Progenitor cell of endocrine pancreas (in vitro differentiated cells): ENCODE measurements around the gene ABLIM3. TPM values are rescaled to one million over a fixed set of nuclear protein-coding genes. Genes with fewer than 3 reads are reported as not detected.

ENCODE experiments used
- DNase-seq: peaks from one replicate; pipeline ENCODE4 v3.0.0; 2021; ENCODE audit warnings: low spot score; ENCODE audit not compliant: unreplicated experiment
- H3K27ac Mint-ChIP-seq: 2 replicates; pipeline ENCODE4 v1.8.0; 2021; ENCODE audit warnings: mild to moderate bottlenecking, moderate library complexity, mixed read lengths
- H3K27me3 Mint-ChIP-seq: 2 replicates; pipeline ENCODE4 v1.8.0; 2021; ENCODE audit warnings: mixed read lengths
- H3K36me3 Mint-ChIP-seq: 2 replicates; pipeline ENCODE4 v1.8.0; 2022; ENCODE audit warnings: mixed read lengths; ENCODE audit not compliant: insufficient read depth
- H3K4me1 Mint-ChIP-seq: 2 replicates; pipeline ENCODE4 v1.8.0; 2021; ENCODE audit warnings: low read depth, mixed read lengths
- H3K4me3 Mint-ChIP-seq: 2 replicates; pipeline ENCODE4 v1.8.0; 2021; ENCODE audit warnings: low read depth, mild to moderate bottlenecking, moderate library complexity, mixed read lengths
- H3K9me3 Mint-ChIP-seq: 2 replicates; pipeline ENCODE4 v1.8.0; 2021; ENCODE audit warnings: low read depth, mixed read lengths
- CTCF ChIP-seq: fragments of 200-600 bp; sonication (generic); IDR thresholded peaks from one replicate; pipeline ENCODE4 v1.5.0; 2021; ENCODE audit warnings: antibody characterized with exemption, mild to moderate bottlenecking; ENCODE audit not compliant: unreplicated experiment
- total RNA-seq: library from RNA; stranded (reverse); gene quantifications from 2 replicates; pipeline ENCODE4 v1.2.1, GENCODE V29; 2021

Gene ABLIM3
- total RNA-seq, 1 donor from 2014 or later = 0.48 TPM

- peaks cover 9% of the 10 kb centered on the region for H3K27me3 Mint-ChIP-seq
- H3K4me1 Mint-ChIP-seq = peaks cover 5% of the 10 kb centered on the region
- no peaks in the 10 kb centered on the region for H3K9me3 Mint-ChIP-seq
- H3K36me3 Mint-ChIP-seq = no peaks in the 10 kb centered on the region
- TF ChIP-seq CTCF = no peak
- no peak overlapping the region for H3K4me3 Mint-ChIP-seq
- no peak for DNase-seq
- H3K27ac Mint-ChIP-seq = no peak overlapping the region
These were observed 160.6 kb downstream of the ABLIM3 start for GRCh38 chr5:149301744-149302380.

- Mint-ChIP-seq H3K4me1 (peaks cover 5% of the 10 kb centered on the region), H3K36me3 (no peaks in the 10 kb centered on the region)
- TF ChIP-seq CTCF = no peak
These were observed 161.3 kb downstream of the ABLIM3 start for GRCh38 chr5:149302641-149303040.

GRCh38 chr5:149303210-149303609, 161.9 kb downstream of the ABLIM3 start:
- no peak overlapping the region for H3K27ac Mint-ChIP-seq
- no peaks in the 10 kb centered on the region for H3K9me3 Mint-ChIP-seq
- DNase-seq = no peak
- no peak for TF ChIP-seq CTCF
- H3K4me3 Mint-ChIP-seq = no peak overlapping the region
- no peaks in the 10 kb centered on the region for H3K36me3 Mint-ChIP-seq
- H3K4me1 Mint-ChIP-seq = peaks cover 5% of the 10 kb centered on the region
- peaks cover 7% of the 10 kb centered on the region for H3K27me3 Mint-ChIP-seq

More at GRCh38 chr5:149302641-149303040, 161.3 kb downstream of the ABLIM3 start:
- Mint-ChIP-seq H3K27ac (no peak overlapping the region), H3K4me3 (no peak overlapping the region), H3K9me3 (no peaks in the 10 kb centered on the region), H3K27me3 (peaks cover 9% of the 10 kb centered on the region)
- no peak for DNase-seq

GRCh38 chr5:149304195-149305078, 163.1 kb downstream of the ABLIM3 start:
- H3K36me3 Mint-ChIP-seq = no peaks in the 10 kb centered on the region
- no peak for DNase-seq
- TF ChIP-seq CTCF = no peak
- peaks cover 3% of the 10 kb centered on the region for H3K27me3 Mint-ChIP-seq
- no peak overlapping the region for H3K27ac Mint-ChIP-seq
- H3K9me3 Mint-ChIP-seq = no peaks in the 10 kb centered on the region
- no peak overlapping the region for H3K4me3 Mint-ChIP-seq
- peaks cover 5% of the 10 kb centered on the region for H3K4me1 Mint-ChIP-seq

GRCh38 chr5:149309354-149309753, 168.1 kb downstream of the ABLIM3 start:
- no peak for TF ChIP-seq CTCF
- Mint-ChIP-seq H3K36me3 (no peaks in the 10 kb centered on the region), H3K9me3 (no peaks in the 10 kb centered on the region), H3K4me3 (no peak overlapping the region), H3K4me1 (peaks cover 3% of the 10 kb centered on the region), H3K27me3 (peaks cover 5% of the 10 kb centered on the region), H3K27ac (no peak overlapping the region)
- DNase-seq = no peak

Other genes with a start within 250 kb of the ABLIM3 start
- 1.4 and 2.1 TPM in 2 replicates for gene SH3TC2, start 78.4 kb upstream of the ABLIM3 start, total RNA-seq
- 0.69 and 0.78 TPM in 2 replicates for gene AFAP1L1, start 130.4 kb downstream of the ABLIM3 start, total RNA-seq
- gene GRPEL2, start 204.0 kb downstream of the ABLIM3 start, total RNA-seq = 17.6 and 20.2 TPM in 2 replicates
- 18.6 and 20.6 TPM in 2 replicates for gene PCYOX1L, start 216.6 kb downstream of the ABLIM3 start, total RNA-seq
- not detected in 2 replicates for gene IL17B, start 237.8 kb downstream of the ABLIM3 start, total RNA-seq